ENCODE data around the gene NID1.

DNA sequence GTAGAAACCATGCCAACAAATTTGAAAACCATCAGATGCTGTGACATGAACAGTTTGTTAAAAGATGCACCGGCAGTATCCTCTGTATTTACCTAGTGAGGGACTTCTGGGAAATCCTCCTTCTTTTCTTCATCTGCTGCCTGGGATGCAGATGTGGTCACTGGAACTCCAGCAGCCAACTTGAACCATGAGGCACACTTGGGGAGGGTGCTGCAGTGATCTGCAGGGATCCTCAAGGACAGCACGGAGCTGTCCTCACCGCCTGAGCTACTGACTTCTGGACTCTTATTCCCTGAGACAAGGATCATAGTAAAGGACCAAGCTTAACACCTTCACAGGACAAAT lies 19.5 kb upstream of the NID1 start:
- TF ChIP-seq EZH2 (IDR thresholded peaks at IDR 0.05; ENCODE audit: borderline replicate concordance, low read depth, low read length, severe bottlenecking) = no peak
- TF ChIP-seq, protein P1, sequence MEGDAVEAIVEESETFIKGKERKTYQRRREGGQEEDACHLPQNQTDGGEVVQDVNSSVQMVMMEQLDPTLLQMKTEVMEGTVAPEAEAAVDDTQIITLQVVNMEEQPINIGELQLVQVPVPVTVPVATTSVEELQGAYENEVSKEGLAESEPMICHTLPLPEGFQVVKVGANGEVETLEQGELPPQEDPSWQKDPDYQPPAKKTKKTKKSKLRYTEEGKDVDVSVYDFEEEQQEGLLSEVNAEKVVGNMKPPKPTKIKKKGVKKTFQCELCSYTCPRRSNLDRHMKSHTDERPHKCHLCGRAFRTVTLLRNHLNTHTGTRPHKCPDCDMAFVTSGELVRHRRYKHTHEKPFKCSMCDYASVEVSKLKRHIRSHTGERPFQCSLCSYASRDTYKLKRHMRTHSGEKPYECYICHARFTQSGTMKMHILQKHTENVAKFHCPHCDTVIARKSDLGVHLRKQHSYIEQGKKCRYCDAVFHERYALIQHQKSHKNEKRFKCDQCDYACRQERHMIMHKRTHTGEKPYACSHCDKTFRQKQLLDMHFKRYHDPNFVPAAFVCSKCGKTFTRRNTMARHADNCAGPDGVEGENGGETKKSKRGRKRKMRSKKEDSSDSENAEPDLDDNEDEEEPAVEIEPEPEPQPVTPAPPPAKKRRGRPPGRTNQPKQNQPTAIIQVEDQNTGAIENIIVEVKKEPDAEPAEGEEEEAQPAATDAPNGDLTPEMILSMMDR (IDR thresholded peaks at IDR 0.05; ENCODE audit: extremely low read depth in 1 of 2, insufficient read depth in 1 of 2, low read depth in 1 of 2, low read length in 2 of 2) = no peak
- no peak for TF ChIP-seq MYC (IDR thresholded peaks at IDR 0.05; ENCODE audit: low read depth, low read length)
- TF ChIP-seq POLR2A (IDR thresholded peaks at IDR 0.05; ENCODE audit: low read depth, low read length) = no peak

Data from endothelial cell of umbilical vein (primary cell).